Endodermal cell (in vitro differentiated cells): ENCODE measurements around the gene KRTAP10-5. TPM values are rescaled to one million over a fixed set of nuclear protein-coding genes. Genes with fewer than 3 reads are reported as not detected.
"Not testable (repeated sequence)": the region's sequence is repeated elsewhere in the genome, so short reads cannot be mapped to it uniquely, and the experiment has no call there.

Source experiments
- DNase-seq: peaks from one replicate; pipeline ENCODE4 v3.0.0-alpha.2; 2017
- H3K27ac ChIP-seq: 2 replicates; pipeline ENCODE4 v1.5.1; 2013; ENCODE audit warnings: mild to moderate bottlenecking, low read depth, low read length, moderate library complexity
- H3K27me3 ChIP-seq: 2 replicates; pipeline ENCODE4 v1.6.1; 2013; ENCODE audit warnings: mild to moderate bottlenecking, low read length, moderate library complexity; ENCODE audit not compliant: insufficient read depth, control insufficient read depth, poor library complexity, severe bottlenecking
- H3K36me3 ChIP-seq: 2 replicates; pipeline ENCODE4 v1.7.0; 2013; ENCODE audit warnings: mild to moderate bottlenecking, low read length, moderate library complexity; ENCODE audit not compliant: control insufficient read depth, insufficient read depth
- H3K4me1 ChIP-seq: one replicate; pipeline ENCODE4 v1.7.0; 2013; ENCODE audit warnings: low read length; ENCODE audit not compliant: control insufficient read depth, insufficient read depth
- H3K4me3 ChIP-seq: 2 replicates; pipeline ENCODE4 v1.5.1; 2013; ENCODE audit warnings: mild to moderate bottlenecking, low read length, moderate library complexity
- H3K9ac ChIP-seq: 2 replicates; pipeline ENCODE4 v1.6.1; 2013; ENCODE audit warnings: mild to moderate bottlenecking, low read length, moderate library complexity; ENCODE audit not compliant: poor library complexity, severe bottlenecking; ENCODE audit errors: extremely low read depth
- H3K9me3 ChIP-seq: 2 replicates; pipeline ENCODE4 v1.6.1; 2013; ENCODE audit warnings: mild to moderate bottlenecking, low read length, moderate library complexity; ENCODE audit not compliant: control insufficient read depth
- H3K27ac Mint-ChIP-seq: 2 replicates; pipeline ENCODE4 v1.8.0; 2020; ENCODE audit warnings: mixed read lengths
- H3K27me3 Mint-ChIP-seq: 2 replicates; pipeline ENCODE4 v1.8.0; 2021; ENCODE audit warnings: mild to moderate bottlenecking, mixed read lengths; ENCODE audit not compliant: insufficient read depth
- H3K36me3 Mint-ChIP-seq: 2 replicates; pipeline ENCODE4 v1.8.0; 2020; ENCODE audit warnings: low read depth, mixed read lengths
- H3K4me1 Mint-ChIP-seq: 2 replicates; pipeline ENCODE4 v1.8.0; 2020; ENCODE audit warnings: mixed read lengths
- H3K4me3 Mint-ChIP-seq: 2 replicates; pipeline ENCODE4 v1.8.0; 2020; ENCODE audit warnings: mild to moderate bottlenecking, moderate library complexity, mixed read lengths
- H3K9me3 Mint-ChIP-seq: 2 replicates; pipeline ENCODE4 v1.8.0; 2020; ENCODE audit warnings: mild to moderate bottlenecking, mixed read lengths
- CTCF ChIP-seq: fragments of 200-600 bp; sonication (generic); conservative IDR thresholded peaks from 2 replicates; pipeline ENCODE4 v1.5.0; 2021; ENCODE audit warnings: antibody characterized with exemption, mild to moderate bottlenecking
- WGBS, 2 experiments: methylation state at CpG; one replicate each; pipeline versions ENCODE4 v1.1.5 to v1.1.7; 2013; ENCODE audit warnings: missing lambda C conversion rate in 2 of 2, mixed read lengths in 1 of 2; ENCODE audit not compliant: insufficient coverage in 1 of 2, insufficient read length in 1 of 2; 5-methylcytosine and 5-hydroxymethylcytosine counted together
- total RNA-seq, 2 donors: library from RNA; stranded (reverse); fragmentation: NEBNext Ultra II Directional in 1 of 2; extraction: Animal tissue kit (Norgen Biotek cat#: 25700) in 1 of 2; gene quantifications; 2 replicates in 1 of 2; 3 replicates in 1 of 2; pipeline ENCODE4 v1.2.1, GENCODE V29; 2021

KRTAP10-5 gene
- total RNA-seq, 2 donors from 2014 or later: not detected

GRCh38 chr21:44612029-44612486, 31.7 kb upstream of the KRTAP10-5 start, which contains the start of gene KRTAP10-8:
TSS of gene KRTAP10-8 (plus strand) at chr21:44612079. CDS start at chr21:44612101, 22 bp downstream.
- peaks cover 2% of the 10 kb centered on the region for H3K36me3 Mint-ChIP-seq
- no peaks in the 10 kb centered on the region for H3K4me1 ChIP-seq
- DNase-seq: no peak
- no peak within 1 kb of the TSS for H3K27ac Mint-ChIP-seq
- H3K9ac ChIP-seq: no peak within 1 kb of the TSS
- peaks cover 34% of the 10 kb centered on the region for H3K9me3 Mint-ChIP-seq
- H3K27me3 ChIP-seq: no peaks in the 10 kb centered on the region
- H3K9me3 ChIP-seq: peaks cover 24% of the 10 kb centered on the region
- H3K4me3 ChIP-seq: no peak within 1 kb of the TSS
- H3K27ac ChIP-seq: no peak within 1 kb of the TSS
- no peaks in the 10 kb centered on the region for H3K36me3 ChIP-seq
- peaks cover 2% of the 10 kb centered on the region for H3K27me3 Mint-ChIP-seq
- no peak for TF ChIP-seq CTCF
- no peak within 1 kb of the TSS for H3K4me3 Mint-ChIP-seq
- WGBS, 2 experiments: 86 to 100% methylated on average over 2 to 8 of the region's 8 CpGs
- H3K4me1 Mint-ChIP-seq: no peaks in the 10 kb centered on the region

- H3K36me3 ChIP-seq: no peaks in the 10 kb centered on the region
- Mint-ChIP-seq H3K4me3 (no peak overlapping the region), H3K27me3 (peaks cover 2% of the 10 kb centered on the region), H3K9me3 (peaks cover 34% of the 10 kb centered on the region), H3K27ac (no peak overlapping the region), H3K36me3 (peaks cover 2% of the 10 kb centered on the region), H3K4me1 (no peaks in the 10 kb centered on the region)
- H3K27me3 ChIP-seq: no peaks in the 10 kb centered on the region
- H3K4me1 ChIP-seq: no peaks in the 10 kb centered on the region
- no peak for DNase-seq
- H3K9ac ChIP-seq: no peak overlapping the region
- H3K4me3 ChIP-seq: no peak overlapping the region
- no peak for TF ChIP-seq CTCF
- WGBS, 2 experiments: 91% methylated on average over 4 of the region's 4 CpGs; no CpG with 5 or more reads in 1 of the 2 experiments
- peaks cover 26% of the 10 kb centered on the region for H3K9me3 ChIP-seq
- no peak overlapping the region for H3K27ac ChIP-seq
Measured at GRCh38 chr21:44611551-44611950, 31.1 kb upstream of the KRTAP10-5 start.

GRCh38 chr21:44610157-44610843, 29.9 kb upstream of the KRTAP10-5 start:
- H3K4me1 ChIP-seq, H3K4me3 Mint-ChIP-seq, H3K4me3 ChIP-seq, DNase-seq, H3K27ac Mint-ChIP-seq, H3K27ac ChIP-seq, H3K36me3 ChIP-seq, H3K4me1 Mint-ChIP-seq, H3K36me3 Mint-ChIP-seq, H3K27me3 Mint-ChIP-seq, H3K27me3 ChIP-seq, H3K9ac ChIP-seq: not testable (repeated sequence)
- WGBS, 2 experiments: 93 to 94% methylated on average over 5 to 7 of the region's 7 CpGs
- peaks cover 29% of the 10 kb centered on the region for H3K9me3 ChIP-seq
- H3K9me3 Mint-ChIP-seq: peaks cover 34% of the 10 kb centered on the region
